Measurements from ENCODE around the gene CTIF.

The CTIF gene

DNA sequence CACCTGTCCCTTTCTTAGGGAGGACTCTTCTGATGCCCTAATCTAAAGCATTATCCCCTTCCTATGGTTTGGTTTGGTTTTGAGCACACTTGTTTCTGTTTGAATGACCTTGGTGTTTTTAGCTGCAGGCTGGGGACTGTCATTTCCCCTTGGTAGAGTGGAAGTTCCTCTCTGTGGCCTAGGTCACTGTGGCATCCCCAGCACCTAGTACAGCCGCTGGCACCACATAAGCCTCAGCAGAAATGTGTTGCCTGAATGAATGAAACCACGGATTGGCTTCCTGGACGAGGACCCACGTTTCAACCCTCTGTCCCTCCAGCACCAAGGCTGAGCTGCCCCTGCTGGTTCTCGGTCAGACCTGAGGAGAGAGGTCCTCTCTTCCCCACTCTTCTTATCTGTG, 159.9 kb downstream of the CTIF start:
- no CpG with 5 or more reads among the region's 5 CpGs for WGBS, 2 donors (ENCODE audit: extremely low coverage in 2 of 2, insufficient read length in 2 of 2, insufficient replicate concordance in 1 of 2)
- no peak overlapping the region for H3K14ac ChIP-seq (ENCODE audit: low read length)
- no peak for DNase-seq (ENCODE audit: low spot score)

DNA sequence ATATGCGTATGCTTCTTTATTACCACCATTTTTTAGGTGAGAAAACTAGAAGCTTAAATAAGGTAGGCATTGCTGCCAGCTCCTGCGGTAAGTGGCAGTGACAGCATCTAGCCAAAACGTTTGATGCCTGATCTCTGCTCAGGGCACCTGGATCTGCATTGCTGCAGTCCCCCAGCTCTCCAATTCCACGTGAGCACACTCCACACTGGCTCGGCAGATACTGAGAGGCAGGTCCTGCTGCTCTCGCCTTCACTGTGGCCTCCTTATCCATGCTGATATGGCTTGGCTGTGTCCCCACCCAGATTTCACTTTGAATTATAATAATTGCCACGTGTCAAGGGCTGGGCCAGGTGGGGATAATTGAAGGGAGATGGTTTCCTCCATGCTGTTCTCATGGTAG, 160.9 kb downstream of the CTIF start:
- Histone ChIP-seq H3K79me1 (ENCODE audit: low read depth, low read length) (peaks cover 2% of the 10 kb centered on the region), H4K91ac (ENCODE audit: low read depth, low read length, poor library complexity) (no peak overlapping the region), H2AK5ac (ENCODE audit: low read depth, low read length) (no peak overlapping the region), H3K18ac (ENCODE audit: low read length) (no peak overlapping the region), H3K36me3 (replicated peaks in 1 of 2; ENCODE audit: control insufficient read depth in 2 of 2, insufficient read depth in 2 of 2, low read length in 2 of 2) (no peaks in the 10 kb centered on the region), H3K4me1 (ENCODE audit: control insufficient read depth in 2 of 2, insufficient read depth in 1 of 2, low read depth in 1 of 2, low read length in 2 of 2) (peaks cover 2 to 11% of the 10 kb centered on the region in 2 donors), H3K27ac (replicated peaks; ENCODE audit: low read length) (no peak overlapping the region), H4K8ac (ENCODE audit: low read depth, low read length) (no peak overlapping the region), H3K4me3 (ENCODE audit: low read length in 2 of 2) (no peak overlapping the region), H2BK12ac (ENCODE audit: low read length) (no peak overlapping the region), H2BK120ac (ENCODE audit: low read depth, low read length) (no peak overlapping the region), H3K9ac (ENCODE audit: low read depth, low read length, poor library complexity) (no peak overlapping the region), H2BK15ac (ENCODE audit: low read length) (no peak overlapping the region), H3K14ac (ENCODE audit: low read length) (no peak overlapping the region), H3K9me3 (replicated peaks in 1 of 2; ENCODE audit: control insufficient read depth in 2 of 2, insufficient read depth in 1 of 2, low read depth in 1 of 2, low read length in 2 of 2) (no peaks in the 10 kb centered on the region), H3K4me2 (ENCODE audit: insufficient read depth, low read length, poor library complexity, severe bottlenecking) (no peak overlapping the region), H3K23ac (ENCODE audit: low read depth, low read length, poor library complexity) (peak overlapping the region; percentile 16), H2BK5ac (ENCODE audit: low read length) (no peak overlapping the region), H2AFZ (ENCODE audit: low read length) (no peak overlapping the region), H3K27me3 (ENCODE audit: control insufficient read depth in 3 of 3, insufficient read depth in 3 of 3, low read depth in 1 of 3, low read length in 3 of 3) (no peaks in the 10 kb centered on the region), H3K4ac (ENCODE audit: low read length) (no peak overlapping the region)
- no peak for DNase-seq (ENCODE audit: low spot score)
- WGBS, 2 donors (ENCODE audit: extremely low coverage in 2 of 2, insufficient read length in 2 of 2, insufficient replicate concordance in 1 of 2): no CpG with 5 or more reads among the region's 7 CpGs

More for the DNA sequence above, 159.9 kb downstream of the CTIF start:
- H3K4ac ChIP-seq (ENCODE audit: low read length): no peak overlapping the region
- no peak overlapping the region for H2AFZ ChIP-seq (ENCODE audit: low read length)
- no peak overlapping the region for H2AK5ac ChIP-seq (ENCODE audit: low read depth, low read length)
- H3K9me3 ChIP-seq (replicated peaks in 1 of 2; ENCODE audit: control insufficient read depth in 2 of 2, insufficient read depth in 1 of 2, low read depth in 1 of 2, low read length in 2 of 2): no peaks in the 10 kb centered on the region
- no peak overlapping the region for H3K4me2 ChIP-seq (ENCODE audit: insufficient read depth, low read length, poor library complexity, severe bottlenecking)
- H3K27me3 ChIP-seq (ENCODE audit: control insufficient read depth in 3 of 3, insufficient read depth in 3 of 3, low read depth in 1 of 3, low read length in 3 of 3): no peaks in the 10 kb centered on the region
- no peak overlapping the region for H2BK5ac ChIP-seq (ENCODE audit: low read length)
- H3K27ac ChIP-seq (replicated peaks; ENCODE audit: low read length): no peak overlapping the region
- H3K4me1 ChIP-seq (ENCODE audit: control insufficient read depth in 2 of 2, insufficient read depth in 1 of 2, low read depth in 1 of 2, low read length in 2 of 2): peaks cover 2 to 11% of the 10 kb centered on the region in 2 donors
- H2BK120ac ChIP-seq (ENCODE audit: low read depth, low read length): no peak overlapping the region
- H2BK15ac ChIP-seq (ENCODE audit: low read length): no peak overlapping the region
- no peak overlapping the region for H3K18ac ChIP-seq (ENCODE audit: low read length)
- no peak overlapping the region for H4K91ac ChIP-seq (ENCODE audit: low read depth, low read length, poor library complexity)
- H3K9ac ChIP-seq (ENCODE audit: low read depth, low read length, poor library complexity): no peak overlapping the region
- no peak overlapping the region for H3K23ac ChIP-seq (ENCODE audit: low read depth, low read length, poor library complexity)
- H2BK12ac ChIP-seq (ENCODE audit: low read length): no peak overlapping the region
- H3K4me3 ChIP-seq (ENCODE audit: low read length in 2 of 2): no peak overlapping the region
- peaks cover 2% of the 10 kb centered on the region for H3K79me1 ChIP-seq (ENCODE audit: low read depth, low read length)
- no peaks in the 10 kb centered on the region for H3K36me3 ChIP-seq (replicated peaks in 1 of 2; ENCODE audit: control insufficient read depth in 2 of 2, insufficient read depth in 2 of 2, low read length in 2 of 2)
- H4K8ac ChIP-seq (ENCODE audit: low read depth, low read length): no peak overlapping the region

DNA sequence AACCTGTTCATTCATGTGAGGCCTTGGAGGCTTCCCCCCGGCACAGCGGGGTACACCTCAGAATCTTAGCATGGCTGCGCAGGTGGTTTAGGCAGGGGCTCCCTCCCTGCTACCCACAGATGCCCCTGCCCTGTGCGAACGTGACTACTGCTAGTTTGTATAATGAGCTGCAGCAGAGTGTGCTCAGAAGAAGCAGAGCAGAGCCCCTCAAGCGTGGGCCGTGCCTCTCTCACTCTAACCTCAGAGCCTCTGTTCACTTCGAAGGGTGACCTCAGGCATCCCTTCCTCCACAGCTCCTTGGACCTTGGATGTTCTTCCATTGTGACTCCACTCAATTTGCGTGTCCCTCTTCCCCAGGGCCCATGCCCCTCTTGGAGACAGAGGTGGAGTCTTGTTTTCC, 161.6 kb downstream of the CTIF start:
- H3K4me1 ChIP-seq (ENCODE audit: control insufficient read depth in 2 of 2, insufficient read depth in 1 of 2, low read depth in 1 of 2, low read length in 2 of 2): peaks cover 0 to 11% of the 10 kb centered on the region in 2 donors
- no peak overlapping the region for H3K23ac ChIP-seq (ENCODE audit: low read depth, low read length, poor library complexity)
- no peak overlapping the region for H3K4ac ChIP-seq (ENCODE audit: low read length)
- H2BK5ac ChIP-seq (ENCODE audit: low read length): no peak overlapping the region
- no peak overlapping the region for H2BK120ac ChIP-seq (ENCODE audit: low read depth, low read length)
- no peak overlapping the region for H3K18ac ChIP-seq (ENCODE audit: low read length)
- H3K79me1 ChIP-seq (ENCODE audit: low read depth, low read length): peaks cover 2% of the 10 kb centered on the region
- WGBS, 2 donors (ENCODE audit: extremely low coverage in 2 of 2, insufficient read length in 2 of 2, insufficient replicate concordance in 1 of 2): no CpG with 5 or more reads among the region's 9 CpGs
- H3K27me3 ChIP-seq (ENCODE audit: control insufficient read depth in 3 of 3, insufficient read depth in 3 of 3, low read depth in 1 of 3, low read length in 3 of 3): no peaks in the 10 kb centered on the region
- no peak overlapping the region for H4K91ac ChIP-seq (ENCODE audit: low read depth, low read length, poor library complexity)
- H3K4me3 ChIP-seq (ENCODE audit: low read length in 2 of 2): no peak overlapping the region
- DNase-seq (ENCODE audit: low spot score): no peak
- H2BK15ac ChIP-seq (ENCODE audit: low read length): no peak overlapping the region
- no peaks in the 10 kb centered on the region for H3K36me3 ChIP-seq (replicated peaks in 1 of 2; ENCODE audit: control insufficient read depth in 2 of 2, insufficient read depth in 2 of 2, low read length in 2 of 2)
- H4K8ac ChIP-seq (ENCODE audit: low read depth, low read length): no peak overlapping the region
- no peak overlapping the region for H3K4me2 ChIP-seq (ENCODE audit: insufficient read depth, low read length, poor library complexity, severe bottlenecking)
- H3K27ac ChIP-seq (replicated peaks; ENCODE audit: low read length): no peak overlapping the region
- H2AFZ ChIP-seq (ENCODE audit: low read length): no peak overlapping the region
- no peaks in the 10 kb centered on the region for H3K9me3 ChIP-seq (replicated peaks in 1 of 2; ENCODE audit: control insufficient read depth in 2 of 2, insufficient read depth in 1 of 2, low read depth in 1 of 2, low read length in 2 of 2)
- H2BK12ac ChIP-seq (ENCODE audit: low read length): no peak overlapping the region
- H3K14ac ChIP-seq (ENCODE audit: low read length): no peak overlapping the region
- H2AK5ac ChIP-seq (ENCODE audit: low read depth, low read length): no peak overlapping the region
- no peak overlapping the region for H3K9ac ChIP-seq (ENCODE audit: low read depth, low read length, poor library complexity)

DNA sequence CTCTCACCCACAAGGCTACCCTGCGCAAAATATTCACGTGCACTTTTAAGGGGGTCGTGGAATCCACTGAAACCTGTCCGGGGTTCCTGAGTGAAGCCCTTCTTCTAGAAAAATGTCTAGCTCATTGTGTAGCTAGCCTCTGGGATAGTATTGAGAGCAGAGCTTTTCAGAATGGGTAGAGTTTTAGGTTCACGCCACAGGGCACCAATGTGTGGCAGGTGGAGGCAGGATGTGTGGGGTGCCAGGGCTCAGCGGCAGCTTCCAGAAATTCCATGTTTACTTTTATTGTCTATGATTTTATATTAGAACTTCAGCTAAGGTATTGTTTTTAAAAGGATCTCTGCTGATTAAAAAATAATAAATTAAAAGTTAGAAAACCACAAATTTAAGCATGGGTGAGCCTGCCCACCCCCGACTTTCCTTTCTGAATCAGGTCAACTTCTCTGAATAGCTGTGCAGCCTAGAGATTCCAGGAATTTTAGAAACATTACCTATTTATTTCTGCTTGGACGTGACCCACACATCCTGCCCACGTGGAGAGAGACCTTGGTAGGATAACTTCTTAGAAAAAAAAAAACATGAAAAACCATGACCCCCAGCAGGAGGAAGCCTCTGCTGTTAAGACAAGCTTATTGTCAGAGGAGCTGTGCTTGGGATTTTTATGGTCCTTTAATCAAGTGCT, 163.7 kb downstream of the CTIF start:
- Histone ChIP-seq H3K4ac (ENCODE audit: low read length) (no peak overlapping the region), H3K9me3 (replicated peaks in 1 of 2; ENCODE audit: control insufficient read depth in 2 of 2, insufficient read depth in 1 of 2, low read depth in 1 of 2, low read length in 2 of 2) (no peaks in the 10 kb centered on the region), H3K27me3 (ENCODE audit: control insufficient read depth in 3 of 3, insufficient read depth in 3 of 3, low read depth in 1 of 3, low read length in 3 of 3) (no peaks in the 10 kb centered on the region), H2BK120ac (ENCODE audit: low read depth, low read length) (no peak overlapping the region), H4K91ac (ENCODE audit: low read depth, low read length, poor library complexity) (no peak overlapping the region), H3K14ac (ENCODE audit: low read length) (no peak overlapping the region), H2BK12ac (ENCODE audit: low read length) (no peak overlapping the region), H3K4me1 (ENCODE audit: control insufficient read depth in 2 of 2, insufficient read depth in 1 of 2, low read depth in 1 of 2, low read length in 2 of 2) (peaks cover 0 to 11% of the 10 kb centered on the region in 2 donors), H2BK15ac (ENCODE audit: low read length) (no peak overlapping the region), H3K79me1 (ENCODE audit: low read depth, low read length) (no peaks in the 10 kb centered on the region), H2BK5ac (ENCODE audit: low read length) (no peak overlapping the region), H3K23ac (ENCODE audit: low read depth, low read length, poor library complexity) (no peak overlapping the region), H3K9ac (ENCODE audit: low read depth, low read length, poor library complexity) (no peak overlapping the region), H3K18ac (ENCODE audit: low read length) (no peak overlapping the region), H3K36me3 (replicated peaks in 1 of 2; ENCODE audit: control insufficient read depth in 2 of 2, insufficient read depth in 2 of 2, low read length in 2 of 2) (no peaks in the 10 kb centered on the region), H3K4me2 (ENCODE audit: insufficient read depth, low read length, poor library complexity, severe bottlenecking) (no peak overlapping the region), H2AFZ (ENCODE audit: low read length) (no peak overlapping the region), H4K8ac (ENCODE audit: low read depth, low read length) (no peak overlapping the region), H3K4me3 (ENCODE audit: low read length in 2 of 2) (no peak overlapping the region), H2AK5ac (ENCODE audit: low read depth, low read length) (no peak overlapping the region), H3K27ac (replicated peaks; ENCODE audit: low read length) (no peak overlapping the region)
- no CpG with 5 or more reads among the region's 9 CpGs for WGBS, 2 donors (ENCODE audit: extremely low coverage in 2 of 2, insufficient read length in 2 of 2, insufficient replicate concordance in 1 of 2)
- no peak for DNase-seq (ENCODE audit: low spot score)
